CD4-positive, alpha-beta T cell treated with Interleukin-10 for 1 hour (primary cell): Measurements from ENCODE around the gene TMED10.
"Not testable (repeated sequence)": the region's sequence is repeated elsewhere in the genome, so short reads cannot be mapped to it uniquely, and the experiment has no call there.

Source experiments
- DNase-seq: peaks from one replicate; pipeline ENCODE4 v3.0.0-alpha.2; 2020

The TMED10 gene

DNA sequence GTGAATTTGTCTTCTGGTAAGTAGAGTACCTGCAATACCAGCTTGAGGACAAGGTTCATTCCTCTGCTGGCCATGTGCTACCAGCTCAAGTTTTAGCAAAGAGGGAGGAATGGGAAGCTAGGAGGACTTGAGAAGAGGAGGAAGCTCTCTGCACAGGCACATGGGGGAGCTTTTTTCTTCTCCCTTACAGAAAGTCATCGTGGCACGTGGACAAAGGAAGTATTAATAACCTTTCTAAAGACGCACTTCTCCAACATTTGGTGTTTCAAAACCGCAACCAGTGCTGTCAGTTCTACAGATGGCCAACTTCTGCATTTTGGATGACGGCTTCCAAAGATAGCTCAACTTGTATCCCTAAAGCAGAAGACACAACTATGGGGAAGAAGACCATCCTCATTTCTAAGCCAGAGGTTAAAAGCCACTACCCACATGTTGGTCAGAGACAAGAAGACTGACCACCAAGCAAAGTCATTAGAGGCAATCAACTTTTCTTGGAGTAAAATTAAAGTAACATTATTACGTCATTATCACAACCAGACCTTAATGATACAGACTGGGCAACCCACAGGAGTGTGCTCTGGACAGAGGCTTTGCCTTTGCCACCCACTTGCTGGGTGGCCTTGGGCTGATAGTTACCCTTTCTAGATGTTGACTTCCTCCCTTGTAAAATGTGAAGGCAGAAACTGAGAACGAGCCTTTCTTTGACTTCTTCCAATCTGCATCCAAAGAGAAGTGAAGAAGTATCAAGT lies 12.3 kb upstream of the TMED10 start:
- DNase-seq: peak; percentile 27

DNA sequence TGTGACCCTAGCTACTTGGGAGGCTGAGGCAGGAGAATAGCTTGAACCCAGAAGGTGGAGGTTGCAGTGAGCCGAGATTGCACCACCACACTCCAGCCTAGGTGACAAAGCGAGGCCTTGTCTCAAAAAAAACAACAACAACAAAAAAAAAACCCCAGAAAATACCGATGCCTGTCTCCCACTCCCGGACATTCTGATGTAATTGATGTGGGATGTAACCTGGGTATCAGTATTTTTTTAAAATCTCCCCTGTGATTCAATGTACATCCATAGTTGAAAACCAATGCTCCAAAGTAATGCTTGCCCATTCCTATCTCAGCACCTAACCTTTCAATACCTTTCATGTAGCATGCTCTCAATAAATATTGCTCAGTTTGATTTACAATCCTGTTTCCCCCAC lies 11.7 kb upstream of the TMED10 start:
- no peak for DNase-seq

DNA sequence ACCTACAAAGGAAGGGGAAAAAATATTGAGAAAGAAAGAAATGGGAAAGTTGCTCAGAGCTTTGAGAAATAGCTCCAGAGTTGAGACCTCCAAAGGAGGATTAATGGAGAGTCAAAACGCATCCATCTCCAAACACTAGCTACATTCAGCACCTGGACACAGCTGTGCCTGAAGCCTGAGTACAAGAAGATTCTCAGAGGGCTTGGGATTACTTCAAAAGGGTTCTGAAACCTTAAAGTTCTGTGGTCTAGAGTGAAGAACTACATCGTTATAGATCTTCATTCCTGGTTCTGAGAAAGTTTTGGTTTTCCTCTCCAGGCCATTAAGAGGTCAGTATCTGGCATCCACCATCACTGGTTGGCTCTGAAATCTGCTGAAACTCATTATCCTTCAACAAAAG lies 10.5 kb upstream of the TMED10 start:
- no peak for DNase-seq

DNA sequence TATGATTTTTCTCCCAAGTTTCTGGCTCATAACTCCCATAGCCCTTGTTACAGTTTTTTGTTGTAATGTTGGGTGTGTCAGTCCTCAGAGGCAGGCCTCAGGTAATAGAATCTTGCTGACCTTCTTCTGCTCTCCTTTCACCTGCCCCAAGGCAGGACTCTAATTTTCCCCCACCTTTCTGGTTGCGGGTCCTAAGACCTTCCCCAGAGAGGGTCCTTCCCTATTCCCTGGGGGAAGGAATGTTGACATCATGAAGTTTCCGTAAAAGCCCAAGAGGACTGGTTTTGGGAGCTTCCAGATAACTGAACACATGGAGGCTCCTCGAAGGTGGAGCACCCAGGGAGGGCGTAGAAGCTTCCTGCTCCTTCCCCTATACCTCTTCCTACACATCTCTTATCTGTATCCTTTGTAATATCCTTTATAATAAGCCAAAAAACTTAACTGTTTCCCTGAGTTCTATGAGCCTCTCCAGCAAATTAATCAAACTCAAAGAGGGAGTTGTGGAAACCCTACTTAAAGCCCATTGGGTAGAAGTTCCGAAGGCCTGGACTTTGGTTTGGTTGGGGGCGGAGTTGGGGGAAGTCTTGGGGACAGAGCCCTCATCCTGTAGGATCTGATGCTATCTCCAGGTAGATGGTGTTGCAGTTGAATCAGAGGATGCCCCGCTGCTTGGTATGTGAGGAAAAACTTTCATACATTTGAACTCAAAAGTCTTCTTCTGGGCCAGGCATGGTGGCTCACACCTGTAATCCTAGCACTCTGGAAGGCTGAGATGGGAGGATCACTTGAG lies 9.0 kb upstream of the TMED10 start:
- no peak for DNase-seq

DNA sequence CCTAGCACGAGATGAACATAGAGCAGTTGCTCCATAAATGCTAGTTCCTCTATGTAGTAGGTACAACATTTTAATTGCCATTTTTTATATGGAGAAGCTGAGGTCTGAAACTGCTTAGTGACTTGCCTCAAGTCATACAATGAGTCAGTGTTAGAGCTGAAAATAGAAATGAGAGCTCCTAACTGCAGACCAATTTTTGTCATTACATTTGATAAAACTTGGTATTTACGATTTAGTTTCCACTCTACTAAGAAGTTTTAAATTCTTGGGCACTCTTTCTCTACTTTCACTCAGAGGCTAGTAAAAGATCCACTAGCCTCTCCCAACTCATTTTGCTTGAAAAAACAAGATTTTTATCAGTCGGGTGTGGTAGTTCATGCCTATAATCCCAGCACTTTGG lies 8.1 kb upstream of the TMED10 start:
- DNase-seq: no peak

DNA sequence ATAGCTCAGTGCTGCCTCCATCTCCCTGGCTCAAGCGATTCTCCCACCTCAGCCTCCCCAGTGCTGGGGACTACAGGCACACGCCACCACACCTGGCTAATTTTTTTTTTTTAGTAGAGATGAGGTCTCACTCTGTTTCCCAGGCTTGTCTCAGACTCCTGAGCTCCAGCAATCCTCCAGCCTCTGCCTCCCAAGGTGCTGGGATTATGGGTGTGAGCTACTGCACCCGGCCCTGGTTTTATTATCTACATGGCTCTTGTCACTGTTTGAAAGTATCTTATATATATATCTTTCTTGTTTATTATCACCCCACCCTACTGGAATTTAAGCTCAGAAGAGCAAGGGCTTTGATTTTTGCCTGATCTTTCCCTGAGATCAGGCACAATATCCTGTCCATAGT lies 7.6 kb upstream of the TMED10 start:
- DNase-seq: no peak

DNA sequence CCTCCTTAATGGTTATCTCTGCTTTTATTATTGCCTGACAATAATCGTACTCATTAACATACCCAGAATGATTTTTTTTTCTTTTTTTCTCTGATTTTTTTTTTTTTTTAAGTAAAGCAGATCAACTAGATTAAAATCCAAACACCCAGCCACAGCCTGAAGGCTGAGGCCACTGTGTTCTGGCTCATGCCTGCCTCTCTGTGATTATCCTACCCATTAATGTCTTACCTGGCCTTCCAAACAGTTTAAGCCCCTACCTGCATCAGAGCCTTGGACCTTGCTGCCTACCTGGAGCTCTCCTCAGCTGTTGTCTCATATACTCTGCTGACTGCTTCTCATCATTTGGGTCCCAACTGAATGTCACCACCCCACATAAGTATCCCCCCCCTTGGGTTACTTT lies 6.8 kb upstream of the TMED10 start:
- no peak for DNase-seq

DNA sequence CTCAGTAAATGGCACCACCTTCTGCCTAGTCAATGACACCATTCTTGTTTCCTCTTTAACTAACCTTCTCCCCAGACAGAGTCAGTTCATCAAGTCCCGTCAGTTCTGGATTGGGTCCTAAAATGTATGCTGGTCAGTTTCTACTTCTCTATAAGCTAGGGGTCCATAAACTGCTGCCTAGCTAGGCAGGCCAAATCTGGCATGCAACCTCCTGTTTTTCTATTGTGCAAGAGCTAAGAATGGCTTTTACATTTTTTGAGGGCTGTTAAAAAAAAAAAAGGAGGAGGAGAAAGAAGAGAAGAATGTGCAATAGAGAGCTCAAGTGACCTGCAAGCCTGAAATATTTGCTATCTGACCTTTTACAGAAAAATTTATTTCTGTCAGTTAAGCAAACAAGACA lies 6.4 kb upstream of the TMED10 start:
- DNase-seq: no peak

DNA sequence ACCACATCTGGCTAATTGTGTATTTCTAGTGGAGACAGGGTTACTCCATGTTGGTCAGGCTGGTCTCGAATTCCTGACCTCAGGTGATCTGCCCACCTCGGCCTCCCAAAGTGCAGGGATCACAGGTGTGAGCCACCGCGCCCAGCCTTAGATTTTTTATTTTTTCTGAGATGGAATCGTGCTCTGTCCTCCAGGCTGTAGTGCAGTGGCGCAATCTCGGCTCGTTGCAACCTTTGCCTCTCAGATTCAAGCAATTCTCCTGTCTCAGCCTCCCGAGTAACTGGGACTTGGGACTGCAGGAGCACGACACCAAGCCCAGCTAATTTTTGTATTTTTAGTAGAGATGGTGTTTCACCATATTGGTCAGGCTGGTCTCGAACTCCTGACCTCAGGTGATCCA lies 5.8 kb upstream of the TMED10 start:
- not testable (repeated sequence) for DNase-seq

DNA sequence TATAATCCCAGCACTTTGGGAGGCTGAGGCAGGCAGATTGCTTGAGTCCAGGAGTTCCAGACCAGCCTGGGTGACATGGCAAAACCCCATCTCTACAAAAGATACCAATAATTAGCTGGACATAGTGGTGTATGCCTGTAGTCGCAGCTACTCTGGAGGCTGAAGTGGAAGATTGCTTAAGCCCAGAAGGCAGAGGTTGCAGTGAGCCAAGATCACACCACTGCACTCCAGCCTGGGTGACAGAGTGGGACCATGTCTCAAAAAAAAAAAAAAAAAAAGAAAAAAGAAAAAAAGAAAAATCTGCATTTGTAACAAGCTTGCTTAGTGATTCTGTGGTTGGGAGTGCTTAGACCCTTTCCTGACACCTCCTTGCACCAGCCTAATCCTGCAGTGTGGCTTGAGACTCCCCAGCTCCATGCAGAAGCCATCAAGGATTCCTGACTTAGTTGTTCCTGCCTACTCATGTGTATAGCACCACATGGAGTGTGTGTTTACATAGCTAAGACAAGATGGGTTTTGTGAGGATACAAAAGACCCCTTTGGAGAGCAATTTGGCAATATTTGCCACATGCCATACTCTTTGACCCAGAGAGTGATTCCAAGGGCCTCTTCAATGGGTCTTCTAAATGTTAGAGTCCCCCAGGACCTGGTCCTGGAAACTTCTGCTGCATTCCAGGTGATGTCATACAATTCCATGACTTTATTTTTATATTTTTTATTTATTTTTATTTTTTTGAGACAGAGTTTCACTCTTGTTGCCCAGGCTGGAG lies 5.1 kb upstream of the TMED10 start:
- no peak for DNase-seq

DNA sequence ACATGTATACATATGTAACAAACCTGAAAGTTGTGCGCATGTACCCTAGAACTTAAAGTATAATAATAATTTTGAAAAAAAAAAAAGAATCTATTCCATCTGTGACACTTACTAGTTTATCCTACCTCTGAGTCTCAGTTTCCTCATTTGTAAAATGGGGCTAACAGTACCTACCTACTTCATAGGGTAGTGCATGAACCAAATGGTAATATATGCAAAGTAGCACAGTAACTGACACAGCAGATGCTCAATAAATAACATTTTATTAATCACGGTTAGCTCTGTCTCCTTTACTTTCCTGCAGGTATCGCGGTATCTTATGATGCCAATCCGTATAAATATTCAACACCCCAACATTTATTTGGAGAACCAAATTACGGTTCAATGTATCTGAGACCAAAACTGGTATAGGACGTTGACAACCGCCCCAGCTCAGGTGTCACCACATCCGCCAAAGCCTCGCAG lies 703 bp downstream of the TMED10 start:
- DNase-seq: no peak

DNA sequence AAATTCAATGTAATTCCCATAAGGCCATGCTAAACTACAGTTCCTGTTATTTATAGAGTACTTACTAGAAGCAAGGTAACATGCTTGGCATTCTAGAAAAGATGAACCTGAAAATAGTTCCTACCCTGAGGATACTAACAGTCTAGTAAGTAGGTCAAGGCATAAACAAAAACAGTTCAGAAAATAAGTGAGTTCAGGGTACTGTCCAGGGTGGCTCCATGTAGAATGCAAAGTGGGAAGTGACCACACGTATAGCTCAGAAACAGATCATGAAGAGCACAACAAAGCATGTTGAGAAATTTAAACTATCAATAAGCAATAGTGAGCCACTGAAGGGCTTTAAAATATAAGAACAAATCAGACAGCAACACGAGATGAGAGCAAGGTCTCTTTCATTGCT lies 2.3 kb downstream of the TMED10 start:
- DNase-seq: no peak

DNA sequence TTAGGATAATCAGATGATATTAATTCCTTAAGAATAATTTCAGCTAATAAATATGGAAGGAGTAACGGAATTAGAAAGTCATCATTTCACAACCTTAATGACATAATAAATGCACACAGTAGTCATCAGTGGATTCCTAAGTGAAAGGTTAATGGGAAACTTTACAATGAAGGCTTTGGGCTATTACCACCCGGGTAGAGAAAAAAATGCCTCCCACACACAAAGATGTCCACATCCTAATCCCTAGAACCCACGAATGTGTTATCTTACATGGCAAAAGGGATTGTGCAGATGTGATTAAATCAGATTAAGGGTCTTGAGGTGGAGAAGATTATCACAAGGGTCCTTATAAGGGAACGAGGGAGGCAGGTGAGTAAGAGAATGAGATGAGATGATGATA lies 5.6 kb downstream of the TMED10 start:
- no peak for DNase-seq

DNA sequence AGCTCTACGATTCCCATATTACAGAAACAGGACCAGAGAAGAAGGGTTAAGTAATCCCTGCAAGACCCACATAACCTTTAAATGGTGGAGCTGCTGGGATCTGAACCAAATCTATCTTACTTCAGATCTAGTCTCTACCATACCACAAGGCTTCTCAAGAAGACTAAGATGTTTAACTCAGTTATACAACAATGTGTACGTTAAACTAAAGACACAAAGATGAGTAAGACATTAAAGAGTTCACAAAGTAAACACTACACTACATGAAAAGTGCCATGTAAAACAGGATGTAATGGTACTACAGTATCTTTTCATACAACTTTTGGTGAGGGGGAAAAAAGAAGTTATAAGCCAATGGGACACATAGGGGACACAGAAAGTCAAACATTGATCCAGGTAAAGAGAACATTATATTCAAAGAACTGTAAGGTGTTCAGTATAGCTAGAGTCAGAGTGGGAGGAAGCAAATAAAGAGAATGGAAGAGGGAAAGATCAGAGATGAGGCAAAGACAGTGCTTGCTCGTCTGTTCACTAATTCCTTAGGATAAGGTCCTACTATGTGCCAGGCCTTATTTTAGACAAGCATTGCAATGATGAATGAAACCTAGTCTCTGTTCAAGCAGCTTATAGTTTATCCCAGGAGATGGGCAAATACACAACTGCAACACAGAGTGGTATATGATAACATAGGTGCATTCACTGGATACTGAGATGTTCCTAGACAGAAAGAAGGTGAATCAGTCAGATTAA lies 7.7 kb downstream of the TMED10 start:
- no peak for DNase-seq

DNA sequence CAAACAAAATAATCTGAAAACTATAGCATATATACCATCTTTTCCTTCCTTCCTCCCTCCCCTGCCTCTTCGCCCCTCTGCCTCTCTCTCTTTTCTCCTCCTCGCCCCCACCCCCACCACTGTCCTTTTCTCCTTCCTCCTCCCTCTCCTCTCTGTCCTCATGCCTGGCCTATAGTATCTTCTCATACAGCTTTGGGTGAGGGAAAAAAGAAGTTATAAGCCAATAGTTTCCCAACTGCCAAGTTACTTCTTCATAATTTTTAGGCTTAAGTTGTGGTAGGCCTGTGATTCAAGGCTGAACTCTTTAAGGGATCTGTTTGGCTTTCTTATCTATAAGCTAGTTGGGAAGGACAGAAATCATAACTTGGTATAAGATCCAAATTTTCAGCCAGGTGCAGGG lies 9.1 kb downstream of the TMED10 start:
- no peak for DNase-seq

DNA sequence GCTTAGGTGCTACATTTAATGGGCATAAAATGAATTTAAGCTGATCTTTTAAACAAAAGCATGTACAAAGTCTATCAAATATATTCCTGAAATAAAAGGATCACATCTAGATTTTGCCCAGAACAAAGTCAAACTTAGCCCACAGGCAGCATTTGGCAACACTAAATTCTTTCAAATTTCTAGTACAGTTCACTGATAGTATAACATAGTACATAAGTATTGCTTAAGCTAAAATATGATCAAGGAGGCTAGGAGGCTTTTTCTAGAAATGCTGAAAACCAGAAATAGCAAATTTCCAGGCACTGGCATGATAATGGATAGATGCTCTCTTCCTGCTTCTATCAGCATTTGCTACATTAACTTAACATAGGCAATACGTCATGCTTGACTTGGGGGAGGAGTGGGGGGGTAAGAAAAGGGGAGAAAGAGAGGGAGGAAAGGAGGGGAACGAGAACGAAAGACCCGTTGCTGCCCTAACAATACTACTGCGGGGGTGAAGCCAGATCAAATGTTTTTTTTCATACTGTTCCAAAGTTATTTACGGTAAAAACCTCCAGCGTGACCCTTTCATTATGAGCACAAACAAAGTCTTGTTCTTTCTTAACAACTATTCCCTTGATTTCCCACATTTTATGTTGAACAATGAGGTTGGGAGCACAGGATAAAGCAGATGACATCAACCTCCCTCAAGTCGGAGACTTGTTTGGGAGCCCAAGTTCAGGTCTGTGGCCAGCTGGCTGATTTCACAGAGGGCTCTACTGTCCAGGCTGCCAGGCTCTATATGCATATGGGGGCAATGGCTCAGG lies 10.6 kb downstream of the TMED10 start:
- no peak for DNase-seq

DNA sequence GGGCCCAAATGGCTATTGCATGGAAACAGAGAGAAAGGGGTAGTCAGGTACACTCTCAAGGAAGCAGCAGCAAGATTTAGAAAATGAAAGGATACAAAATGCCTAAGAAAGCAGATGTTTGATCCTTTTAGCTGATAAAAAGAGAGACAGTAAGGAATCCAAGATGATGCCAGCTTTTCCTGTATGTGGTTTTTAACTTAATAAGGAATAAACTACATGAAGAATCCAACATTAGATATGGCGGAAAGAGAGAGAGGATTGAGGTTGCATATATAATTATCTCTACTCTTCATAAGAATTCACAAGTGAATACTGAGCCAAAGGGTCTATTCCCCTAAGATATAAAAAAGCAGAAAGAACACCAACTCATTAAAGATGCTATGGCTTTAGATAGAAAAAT lies 11.6 kb downstream of the TMED10 start:
- DNase-seq: no peak

DNA sequence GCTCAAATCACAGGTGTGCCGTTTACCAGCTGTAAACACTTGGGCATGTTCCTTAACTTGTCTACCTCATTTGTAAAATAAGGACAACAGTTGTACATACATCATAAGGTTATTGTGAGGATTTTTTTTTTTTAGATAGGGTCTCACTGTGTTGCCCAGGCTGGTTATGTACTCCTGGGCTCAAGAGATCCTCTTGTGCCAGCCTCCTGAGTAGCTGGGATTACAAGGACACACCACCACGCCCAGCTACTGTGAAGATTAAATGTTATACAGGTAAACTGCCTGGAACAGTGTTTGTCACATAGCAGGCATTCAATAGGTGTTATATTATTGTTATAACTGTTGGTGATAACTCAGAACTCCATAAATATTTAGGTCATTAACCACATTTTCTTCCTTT lies 12.7 kb downstream of the TMED10 start:
- DNase-seq: no peak

DNA sequence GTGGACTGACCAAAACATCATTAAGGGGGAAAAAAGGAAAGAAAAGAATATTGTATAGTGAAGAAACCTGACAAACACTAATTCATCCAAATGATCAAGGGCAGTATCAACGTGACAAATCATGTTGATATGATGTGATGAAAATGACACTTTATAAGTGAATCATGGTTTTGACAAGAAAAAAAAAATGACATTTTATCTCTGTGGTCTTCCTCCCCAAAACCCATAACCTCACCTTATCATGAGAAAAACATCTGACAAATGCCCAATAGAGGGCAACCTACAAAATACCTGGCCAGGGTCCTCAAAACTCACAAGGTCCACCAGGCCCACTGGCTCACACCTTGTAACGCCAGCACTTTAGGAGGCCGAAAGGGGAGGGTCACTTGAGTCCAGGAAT lies 13.8 kb downstream of the TMED10 start:
- DNase-seq: no peak

DNA sequence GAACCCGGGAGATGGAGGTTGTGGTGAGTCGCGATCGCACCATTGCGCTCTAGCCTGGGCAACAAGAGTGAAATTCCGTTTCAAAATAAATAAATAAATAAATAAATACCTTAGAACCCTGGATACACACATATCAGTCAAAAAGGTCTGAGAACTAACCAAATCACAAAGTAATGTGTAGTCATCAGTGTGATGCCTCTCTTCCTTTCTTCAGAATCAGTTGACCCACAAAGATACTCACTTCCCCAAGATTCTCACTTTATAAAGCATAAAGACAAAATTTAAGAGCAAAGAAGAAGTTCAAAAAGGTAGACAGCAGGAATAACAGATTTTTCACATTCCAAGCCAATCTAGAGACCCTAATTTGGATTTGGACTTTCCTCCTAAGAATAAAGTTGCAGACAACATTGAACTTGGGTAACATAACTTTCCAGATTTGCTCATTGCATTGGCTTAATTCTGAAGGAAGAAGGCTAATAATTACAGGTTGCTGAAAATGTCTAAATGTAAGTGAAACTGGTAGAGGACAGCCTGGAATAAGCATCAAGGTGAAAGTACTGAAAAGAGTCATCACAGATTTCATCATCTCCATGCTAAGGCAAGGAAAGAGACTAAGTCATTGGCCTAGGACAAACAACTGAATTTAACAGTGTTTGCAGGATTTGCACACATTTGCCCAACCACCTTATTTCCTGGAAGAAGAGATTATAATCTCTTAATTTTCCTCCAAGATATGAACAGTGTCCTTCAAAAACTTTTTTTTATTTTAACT lies 17.4 kb downstream of the TMED10 start:
- DNase-seq: no peak

DNA sequence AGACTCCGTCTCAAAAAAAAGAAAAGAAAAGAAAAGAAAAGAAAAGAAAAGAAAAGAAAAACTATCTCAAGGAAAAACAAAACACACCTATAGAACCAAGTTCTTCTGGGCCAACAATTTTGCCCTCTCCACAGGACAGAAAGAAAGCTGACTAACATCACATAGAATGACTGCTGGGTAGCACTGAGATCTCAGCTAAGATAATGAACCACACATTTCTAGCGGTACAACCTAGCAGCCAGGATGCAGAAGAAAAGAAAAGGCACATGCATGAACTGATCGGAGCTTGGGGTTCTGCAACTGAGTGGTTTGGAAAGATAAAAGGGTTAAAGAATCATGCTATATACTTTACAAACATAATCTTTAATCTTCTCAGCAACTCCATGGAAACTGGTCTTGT lies 19.5 kb downstream of the TMED10 start:
- DNase-seq: peak; percentile 54
